Measurements from ENCODE around the gene RAPGEF3. TPM values are rescaled to one million over a fixed set of nuclear protein-coding genes. Genes with fewer than 3 reads are reported as not detected.

RAPGEF3 gene
- total and polyA plus RNA-seq, 2 of the 13 experiments (the other 11 are each of a cell fraction or from before 2014, with no cell fraction given): 0.07 TPM

DNA sequence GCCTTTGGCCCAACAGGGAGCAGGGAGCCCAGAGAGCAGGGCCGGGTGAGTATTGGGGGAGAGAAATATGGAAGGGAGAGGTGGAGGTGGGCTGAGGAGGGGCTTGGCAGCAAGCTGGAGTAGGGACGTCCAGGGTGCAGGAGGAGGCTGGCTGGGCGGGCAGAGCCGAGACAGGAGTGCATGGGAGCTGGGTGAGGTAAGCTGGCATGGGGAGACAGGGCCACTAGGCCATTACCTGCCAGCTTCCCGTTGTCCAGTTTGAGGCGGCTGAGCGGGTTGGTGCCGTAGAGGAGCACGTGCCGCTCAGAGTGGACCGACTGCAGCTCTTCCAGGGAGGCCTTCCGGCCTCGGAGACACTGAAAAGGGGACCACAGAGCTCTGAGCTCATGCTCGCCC is 32.7 kb upstream of the RAPGEF3 start (continued):
- TF ChIP-seq, protein P1, sequence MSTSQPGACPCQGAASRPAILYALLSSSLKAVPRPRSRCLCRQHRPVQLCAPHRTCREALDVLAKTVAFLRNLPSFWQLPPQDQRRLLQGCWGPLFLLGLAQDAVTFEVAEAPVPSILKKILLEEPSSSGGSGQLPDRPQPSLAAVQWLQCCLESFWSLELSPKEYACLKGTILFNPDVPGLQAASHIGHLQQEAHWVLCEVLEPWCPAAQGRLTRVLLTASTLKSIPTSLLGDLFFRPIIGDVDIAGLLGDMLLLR (CRISPR knock-in tag; IDR thresholded peaks at IDR 0.05): no peak
- TF ChIP-seq, protein P2, sequence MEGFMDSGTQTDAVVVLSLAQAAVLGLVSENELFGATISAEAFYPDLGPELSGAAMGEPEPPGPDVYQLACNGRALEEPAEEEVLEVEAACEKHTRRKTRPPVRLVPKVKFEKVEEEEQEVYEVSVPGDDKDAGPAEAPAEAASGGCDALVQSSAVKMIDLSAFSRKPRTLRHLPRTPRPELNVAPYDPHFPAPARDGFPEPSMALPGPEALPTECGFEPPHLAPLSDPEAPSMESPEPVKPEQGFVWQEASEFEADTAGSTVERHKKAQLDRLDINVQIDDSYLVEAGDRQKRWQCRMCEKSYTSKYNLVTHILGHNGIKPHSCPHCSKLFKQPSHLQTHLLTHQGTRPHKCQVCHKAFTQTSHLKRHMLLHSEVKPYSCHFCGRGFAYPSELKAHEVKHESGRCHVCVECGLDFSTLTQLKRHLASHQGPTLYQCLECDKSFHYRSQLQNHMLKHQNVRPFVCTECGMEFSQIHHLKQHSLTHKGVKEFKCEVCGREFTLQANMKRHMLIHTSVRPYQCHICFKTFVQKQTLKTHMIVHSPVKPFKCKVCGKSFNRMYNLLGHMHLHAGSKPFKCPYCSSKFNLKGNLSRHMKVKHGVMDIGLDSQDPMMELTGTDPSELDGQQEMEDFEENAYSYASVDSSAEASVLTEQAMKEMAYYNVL (CRISPR knock-in tag; IDR thresholded peaks at IDR 0.05; ENCODE audit: borderline replicate concordance): no peak
- TF ChIP-seq STAG1 (CRISPR knock-in tag; IDR thresholded peaks at IDR 0.05) (no peak), SAFB2 (CRISPR knock-in tag; IDR thresholded peaks at IDR 0.05; ENCODE audit: borderline replicate concordance, low read depth) (no peak), KLF6 (CRISPR knock-in tag; IDR thresholded peaks at IDR 0.05) (no peak), RFX5 (IDR thresholded peaks at IDR 0.05; ENCODE audit: low read depth, low read length) (no peak)
- TF ChIP-seq, protein P3, sequence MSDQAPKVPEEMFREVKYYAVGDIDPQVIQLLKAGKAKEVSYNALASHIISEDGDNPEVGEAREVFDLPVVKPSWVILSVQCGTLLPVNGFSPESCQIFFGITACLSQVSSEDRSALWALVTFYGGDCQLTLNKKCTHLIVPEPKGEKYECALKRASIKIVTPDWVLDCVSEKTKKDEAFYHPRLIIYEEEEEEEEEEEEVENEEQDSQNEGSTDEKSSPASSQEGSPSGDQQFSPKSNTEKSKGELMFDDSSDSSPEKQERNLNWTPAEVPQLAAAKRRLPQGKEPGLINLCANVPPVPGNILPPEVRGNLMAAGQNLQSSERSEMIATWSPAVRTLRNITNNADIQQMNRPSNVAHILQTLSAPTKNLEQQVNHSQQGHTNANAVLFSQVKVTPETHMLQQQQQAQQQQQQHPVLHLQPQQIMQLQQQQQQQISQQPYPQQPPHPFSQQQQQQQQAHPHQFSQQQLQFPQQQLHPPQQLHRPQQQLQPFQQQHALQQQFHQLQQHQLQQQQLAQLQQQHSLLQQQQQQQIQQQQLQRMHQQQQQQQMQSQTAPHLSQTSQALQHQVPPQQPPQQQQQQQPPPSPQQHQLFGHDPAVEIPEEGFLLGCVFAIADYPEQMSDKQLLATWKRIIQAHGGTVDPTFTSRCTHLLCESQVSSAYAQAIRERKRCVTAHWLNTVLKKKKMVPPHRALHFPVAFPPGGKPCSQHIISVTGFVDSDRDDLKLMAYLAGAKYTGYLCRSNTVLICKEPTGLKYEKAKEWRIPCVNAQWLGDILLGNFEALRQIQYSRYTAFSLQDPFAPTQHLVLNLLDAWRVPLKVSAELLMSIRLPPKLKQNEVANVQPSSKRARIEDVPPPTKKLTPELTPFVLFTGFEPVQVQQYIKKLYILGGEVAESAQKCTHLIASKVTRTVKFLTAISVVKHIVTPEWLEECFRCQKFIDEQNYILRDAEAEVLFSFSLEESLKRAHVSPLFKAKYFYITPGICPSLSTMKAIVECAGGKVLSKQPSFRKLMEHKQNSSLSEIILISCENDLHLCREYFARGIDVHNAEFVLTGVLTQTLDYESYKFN (CRISPR knock-in tag; conservative IDR thresholded peaks at IDR 0.05): no peak
